ENCODE results near the gene SAMD4B.

GRCh38 chr19:39327363-39328045 lies 14.7 kb upstream of the SAMD4B start:
- TF ChIP-seq, protein P1, sequence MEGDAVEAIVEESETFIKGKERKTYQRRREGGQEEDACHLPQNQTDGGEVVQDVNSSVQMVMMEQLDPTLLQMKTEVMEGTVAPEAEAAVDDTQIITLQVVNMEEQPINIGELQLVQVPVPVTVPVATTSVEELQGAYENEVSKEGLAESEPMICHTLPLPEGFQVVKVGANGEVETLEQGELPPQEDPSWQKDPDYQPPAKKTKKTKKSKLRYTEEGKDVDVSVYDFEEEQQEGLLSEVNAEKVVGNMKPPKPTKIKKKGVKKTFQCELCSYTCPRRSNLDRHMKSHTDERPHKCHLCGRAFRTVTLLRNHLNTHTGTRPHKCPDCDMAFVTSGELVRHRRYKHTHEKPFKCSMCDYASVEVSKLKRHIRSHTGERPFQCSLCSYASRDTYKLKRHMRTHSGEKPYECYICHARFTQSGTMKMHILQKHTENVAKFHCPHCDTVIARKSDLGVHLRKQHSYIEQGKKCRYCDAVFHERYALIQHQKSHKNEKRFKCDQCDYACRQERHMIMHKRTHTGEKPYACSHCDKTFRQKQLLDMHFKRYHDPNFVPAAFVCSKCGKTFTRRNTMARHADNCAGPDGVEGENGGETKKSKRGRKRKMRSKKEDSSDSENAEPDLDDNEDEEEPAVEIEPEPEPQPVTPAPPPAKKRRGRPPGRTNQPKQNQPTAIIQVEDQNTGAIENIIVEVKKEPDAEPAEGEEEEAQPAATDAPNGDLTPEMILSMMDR (IDR thresholded peaks at IDR 0.05): no peak
- no peak for TF ChIP-seq EP300 (IDR thresholded peaks at IDR 0.05)
